ENCODE data around the gene TAS1R1. TPM values are rescaled to one million over a fixed set of nuclear protein-coding genes. Genes with fewer than 3 reads are reported as not detected.

Gene TAS1R1
- polyA plus RNA-seq, 1 donor (not counting 4 experiments of a cell fraction or from before 2014, with no cell fraction given), result not detected

GRCh38 chr1:6591222-6591621, 36.1 kb downstream of the TAS1R1 start:
- Histone ChIP-seq H3K4me1 (ENCODE audit: control insufficient read depth, extremely low read depth, insufficient read depth, low read length) (peaks cover 33% of the 10 kb centered on the region), H3K9me3 (ENCODE audit: control insufficient read depth, low read depth, low read length) (no peaks in the 10 kb centered on the region), H3K4me2 (ENCODE audit: control insufficient read depth, extremely low read depth, insufficient read depth, low read depth, low read length) (no peak overlapping the region), H3K79me2 (ENCODE audit: control insufficient read depth, insufficient read depth, low read length) (peaks cover 44% of the 10 kb centered on the region), H2AFZ (ENCODE audit: control insufficient read depth, low read length) (no peak overlapping the region), H3K4me3 (ENCODE audit: control insufficient read depth in 2 of 3, extremely low read depth in 1 of 3, insufficient read depth in 2 of 3, low read depth in 1 of 3, low read length in 3 of 3) (no peak overlapping the region), H3K9ac (ENCODE audit: control insufficient read depth, extremely low read depth, insufficient read depth, low read length) (no peak overlapping the region), H3K9me1 (ENCODE audit: control insufficient read depth, extremely low read depth, insufficient read depth, low read length) (peaks cover 7% of the 10 kb centered on the region), H4K20me1 (ENCODE audit: control insufficient read depth, extremely low read depth, insufficient read depth, low read length) (peaks cover 59% of the 10 kb centered on the region), H3K27ac (ENCODE audit: control insufficient read depth, insufficient read depth, low read length) (no peak overlapping the region), H3K36me3 (ENCODE audit: control insufficient read depth in 2 of 2, extremely low read depth in 1 of 2, insufficient read depth in 2 of 2, low read length in 2 of 2) (peaks cover 50 to 72% of the 10 kb centered on the region in 2 experiments), H3K27me3 (ENCODE audit: control insufficient read depth, extremely low read depth, insufficient read depth, low read length) (no peaks in the 10 kb centered on the region)
- dilution Hi-C loops (cut with MboI; ENCODE audit: extremely low pct_ligation_motif_present, low sequenced_read_pairs), result no loop called here
- TF ChIP-seq, protein P1, sequence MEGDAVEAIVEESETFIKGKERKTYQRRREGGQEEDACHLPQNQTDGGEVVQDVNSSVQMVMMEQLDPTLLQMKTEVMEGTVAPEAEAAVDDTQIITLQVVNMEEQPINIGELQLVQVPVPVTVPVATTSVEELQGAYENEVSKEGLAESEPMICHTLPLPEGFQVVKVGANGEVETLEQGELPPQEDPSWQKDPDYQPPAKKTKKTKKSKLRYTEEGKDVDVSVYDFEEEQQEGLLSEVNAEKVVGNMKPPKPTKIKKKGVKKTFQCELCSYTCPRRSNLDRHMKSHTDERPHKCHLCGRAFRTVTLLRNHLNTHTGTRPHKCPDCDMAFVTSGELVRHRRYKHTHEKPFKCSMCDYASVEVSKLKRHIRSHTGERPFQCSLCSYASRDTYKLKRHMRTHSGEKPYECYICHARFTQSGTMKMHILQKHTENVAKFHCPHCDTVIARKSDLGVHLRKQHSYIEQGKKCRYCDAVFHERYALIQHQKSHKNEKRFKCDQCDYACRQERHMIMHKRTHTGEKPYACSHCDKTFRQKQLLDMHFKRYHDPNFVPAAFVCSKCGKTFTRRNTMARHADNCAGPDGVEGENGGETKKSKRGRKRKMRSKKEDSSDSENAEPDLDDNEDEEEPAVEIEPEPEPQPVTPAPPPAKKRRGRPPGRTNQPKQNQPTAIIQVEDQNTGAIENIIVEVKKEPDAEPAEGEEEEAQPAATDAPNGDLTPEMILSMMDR (optimal IDR thresholded peaks at IDR 0.05 in 1 of 3, IDR thresholded peaks at IDR 0.05 in 1 of 3, conservative IDR thresholded peaks at IDR 0.05 in 1 of 3; ENCODE audit: extremely low read depth in 1 of 3, insufficient read depth in 2 of 3, low read length in 3 of 3), result no peak
- TF ChIP-seq EZH2 (IDR thresholded peaks at IDR 0.05; ENCODE audit: low read length), result no peak
- FAIRE-seq, result no peak
- DNase-seq (ENCODE audit: low read depth, low spot score), result no peak

GRCh38 chr1:6591644-6592043, 36.5 kb downstream of the TAS1R1 start:
- H3K9ac ChIP-seq (ENCODE audit: control insufficient read depth, extremely low read depth, insufficient read depth, low read length), result no peak overlapping the region
- peaks cover 7% of the 10 kb centered on the region for H3K9me1 ChIP-seq (ENCODE audit: control insufficient read depth, extremely low read depth, insufficient read depth, low read length)
- no peak overlapping the region for H2AFZ ChIP-seq (ENCODE audit: control insufficient read depth, low read length)
- H3K4me1 ChIP-seq (ENCODE audit: control insufficient read depth, extremely low read depth, insufficient read depth, low read length), result peaks cover 33% of the 10 kb centered on the region
- H3K4me3 ChIP-seq (ENCODE audit: control insufficient read depth in 2 of 3, extremely low read depth in 1 of 3, insufficient read depth in 2 of 3, low read depth in 1 of 3, low read length in 3 of 3), result no peak overlapping the region
- H4K20me1 ChIP-seq (ENCODE audit: control insufficient read depth, extremely low read depth, insufficient read depth, low read length), result peaks cover 61% of the 10 kb centered on the region
- no peaks in the 10 kb centered on the region for H3K27me3 ChIP-seq (ENCODE audit: control insufficient read depth, extremely low read depth, insufficient read depth, low read length)
- H3K36me3 ChIP-seq (ENCODE audit: control insufficient read depth in 2 of 2, extremely low read depth in 1 of 2, insufficient read depth in 2 of 2, low read length in 2 of 2), result peaks cover 50 to 76% of the 10 kb centered on the region in 2 experiments
- no peaks in the 10 kb centered on the region for H3K9me3 ChIP-seq (ENCODE audit: control insufficient read depth, low read depth, low read length)
- dilution Hi-C loops (cut with MboI; ENCODE audit: extremely low pct_ligation_motif_present, low sequenced_read_pairs), result no loop called here
- H3K27ac ChIP-seq (ENCODE audit: control insufficient read depth, insufficient read depth, low read length), result no peak overlapping the region
- no peak for TF ChIP-seq EZH2 (IDR thresholded peaks at IDR 0.05; ENCODE audit: low read length)
- TF ChIP-seq, protein P1 (optimal IDR thresholded peaks at IDR 0.05 in 1 of 3, IDR thresholded peaks at IDR 0.05 in 1 of 3, conservative IDR thresholded peaks at IDR 0.05 in 1 of 3; ENCODE audit: extremely low read depth in 1 of 3, insufficient read depth in 2 of 3, low read length in 3 of 3), result no peak
- H3K79me2 ChIP-seq (ENCODE audit: control insufficient read depth, insufficient read depth, low read length), result peaks cover 48% of the 10 kb centered on the region
- no peak overlapping the region for H3K4me2 ChIP-seq (ENCODE audit: control insufficient read depth, extremely low read depth, insufficient read depth, low read depth, low read length)
- FAIRE-seq, result no peak
- no peak for DNase-seq (ENCODE audit: low read depth, low spot score)
